CD4-positive, alpha-beta memory T cell (primary cell): Measurements from ENCODE around the gene VPS13D. TPM values are rescaled to one million over a fixed set of nuclear protein-coding genes. Genes with fewer than 3 reads are reported as not detected.

Experiments used
- CTCF ChIA-PET: fragments of 350-600 bp; sonication (Branson Sonifier 250); formaldehyde crosslinking; loops from one replicate; lab custom pipeline; 2021; ENCODE audit warnings: inconsistent platforms; ENCODE audit not compliant: partially characterized antibody; lab: Charles Lee
- POLR2A ChIA-PET: fragments of 350-600 bp; sonication (Branson Sonifier 250); formaldehyde crosslinking; loops from one replicate; lab custom pipeline; 2021; ENCODE audit not compliant: partially characterized antibody; lab: Charles Lee
- DNase-seq, 5 donors: peaks; one replicate each; pipeline versions ENCODE4 v3.0.0 to v3.0.0-alpha.2; 2020 to 2022; ENCODE audit warnings: mixed read lengths in 1 of 5
- H3K27ac ChIP-seq: one replicate; pipeline ENCODE4 v1.7.0; 2013; ENCODE audit warnings: low read depth, low read length
- H3K27me3 ChIP-seq: 2 replicates; pipeline ENCODE4 v1.7.0; 2013; ENCODE audit warnings: mild to moderate bottlenecking, low read length, moderate library complexity; ENCODE audit not compliant: insufficient read depth
- H3K36me3 ChIP-seq: 2 replicates; pipeline ENCODE4 v1.7.0; 2013; ENCODE audit warnings: mild to moderate bottlenecking, low read length, moderate library complexity; ENCODE audit not compliant: insufficient read depth
- H3K4me1 ChIP-seq: 2 replicates; pipeline ENCODE4 v1.7.0; 2013; ENCODE audit warnings: mild to moderate bottlenecking, low read length, moderate library complexity; ENCODE audit not compliant: insufficient read depth
- H3K4me3 ChIP-seq, 2 donors: one replicate each; pipeline ENCODE4 v1.7.0; 2013; ENCODE audit warnings: low read length in 2 of 2, mild to moderate bottlenecking in 1 of 2
- H3K9me3 ChIP-seq, 2 donors: one replicate each; pipeline ENCODE4 v1.7.0; 2013; ENCODE audit warnings: low read length in 2 of 2, control low read depth in 1 of 2; ENCODE audit not compliant: control insufficient read depth in 1 of 2
- H3K27ac Mint-ChIP-seq, 7 donors: one replicate each; pipeline ENCODE4 v1.8.0; 2020 to 2021; ENCODE audit warnings: mixed read lengths in 7 of 7, mild to moderate bottlenecking in 6 of 7, inconsistent platforms in 3 of 7, moderate library complexity in 3 of 7
- H3K27me3 Mint-ChIP-seq, 2 donors: one replicate each; pipeline ENCODE4 v1.8.0; 2020 to 2021; ENCODE audit warnings: mixed read lengths in 2 of 2
- H3K36me3 Mint-ChIP-seq, 2 donors: one replicate each; pipeline ENCODE4 v1.8.0; 2020 to 2021; ENCODE audit warnings: mixed read lengths in 2 of 2, inconsistent platforms in 1 of 2, mild to moderate bottlenecking in 1 of 2
- H3K4me1 Mint-ChIP-seq, 4 donors: one replicate each; pipeline ENCODE4 v1.8.0; 2020 to 2021; ENCODE audit warnings: mixed read lengths in 4 of 4, mild to moderate bottlenecking in 1 of 4
- H3K4me3 Mint-ChIP-seq, 8 donors: one replicate each; pipeline ENCODE4 v1.8.0; 2020 to 2021; ENCODE audit warnings: mixed read lengths in 8 of 8, mild to moderate bottlenecking in 7 of 8, moderate library complexity in 6 of 8, inconsistent platforms in 3 of 8
- H3K9me3 Mint-ChIP-seq, 8 donors: one replicate each; pipeline ENCODE4 v1.8.0; 2020 to 2021; ENCODE audit warnings: mixed read lengths in 8 of 8, mild to moderate bottlenecking in 5 of 8, inconsistent platforms in 3 of 8, moderate library complexity in 1 of 8
- intact Hi-C: fragments of 100-400 bp; cut with micrococcal nuclease; formaldehyde crosslinking; loops from one replicate; pipeline ENCODE4 v1.15.1; 2023
- polyA plus RNA-seq, 2 donors: library from polyadenylated mRNA; unstranded; fragments of 300-500 nt; fragmentation: Illumina TruSeq; gene quantifications; one replicate each; pipeline ENCODE4 v1.2.3, GENCODE V29; 2021
- total RNA-seq, 2 experiments: library from RNA; stranded (reverse); gene quantifications; one replicate each; pipeline ENCODE4 v1.2.3, GENCODE V29; 2021

The VPS13D gene
- total and polyA plus RNA-seq, 4 experiments from 2014 or later = 10.2 to 96.3 (median 52.5) TPM

DNA sequence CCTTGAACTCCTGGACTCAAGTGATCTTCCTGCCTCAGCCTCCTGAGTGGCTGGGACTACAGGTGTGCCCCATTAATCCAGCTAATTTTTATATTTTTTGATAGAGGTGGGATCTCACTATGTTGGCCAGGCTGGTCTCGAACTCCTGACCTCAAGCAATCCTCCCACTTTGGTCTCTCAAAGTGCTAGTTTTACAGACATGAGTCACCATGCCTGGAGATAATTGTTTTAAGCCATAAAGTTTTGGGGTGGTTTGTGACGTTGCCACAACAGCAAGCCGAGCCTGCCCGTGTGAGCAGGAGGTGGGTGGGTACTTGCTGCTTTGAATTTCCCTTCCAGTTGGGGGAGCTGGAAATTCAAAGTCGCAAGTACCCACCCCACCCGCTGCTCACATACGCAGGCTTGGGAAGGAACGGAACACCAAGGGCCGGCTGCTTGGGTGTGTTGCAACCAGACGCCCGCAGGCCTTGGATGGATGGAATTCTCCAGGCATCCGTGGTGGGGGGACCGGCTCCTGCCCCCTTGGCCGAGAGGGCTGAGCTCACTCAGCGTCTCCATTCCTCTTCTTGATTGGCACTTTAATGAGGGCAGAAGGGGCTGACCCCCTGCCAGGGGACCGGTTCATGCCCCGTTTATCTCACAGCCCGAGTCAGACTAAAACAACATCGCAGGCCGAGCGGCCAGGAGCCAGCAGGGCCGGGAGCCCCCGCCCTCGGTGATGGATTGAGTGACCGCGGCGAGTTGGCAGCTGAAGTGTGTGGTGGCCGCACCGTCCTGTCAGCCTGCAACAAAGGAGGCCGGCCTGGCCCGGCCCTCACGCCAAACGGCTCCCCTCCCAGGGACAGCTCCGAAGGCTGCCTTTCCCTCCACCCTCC lies 310.1 kb downstream of the VPS13D start:
- Histone ChIP-seq H3K27ac (no peak overlapping the region), H3K27me3 (no peaks in the 10 kb centered on the region), H3K9me3 (no peaks in the 10 kb centered on the region), H3K4me3 (no peak overlapping the region), H3K4me1 (no peaks in the 10 kb centered on the region), H3K36me3 (no peaks in the 10 kb centered on the region)
- POLR2A ChIA-PET = no interaction called here
- H3K36me3 Mint-ChIP-seq = peaks cover 19 to 25% of the 10 kb centered on the region in 2 donors
- H3K4me1 Mint-ChIP-seq = peaks cover 0 to 2% (median 0%) of the 10 kb centered on the region in 4 donors
- H3K9me3 Mint-ChIP-seq = peaks cover 0 to 19% (median 16%) of the 10 kb centered on the region in 8 donors
- DNase-seq = no peak
- CTCF ChIA-PET = interaction anchor here (1.2 kb wide), 1 partner anchor 119 kb away, joined by 3 read pairs; no protein-coding TSS in a partner anchor
- H3K27ac Mint-ChIP-seq = no peak overlapping the region
- no peak overlapping the region for H3K4me3 Mint-ChIP-seq
- peaks cover 0 to 2% of the 10 kb centered on the region in 2 donors for H3K27me3 Mint-ChIP-seq
- intact Hi-C loops = no loop called here

DNA sequence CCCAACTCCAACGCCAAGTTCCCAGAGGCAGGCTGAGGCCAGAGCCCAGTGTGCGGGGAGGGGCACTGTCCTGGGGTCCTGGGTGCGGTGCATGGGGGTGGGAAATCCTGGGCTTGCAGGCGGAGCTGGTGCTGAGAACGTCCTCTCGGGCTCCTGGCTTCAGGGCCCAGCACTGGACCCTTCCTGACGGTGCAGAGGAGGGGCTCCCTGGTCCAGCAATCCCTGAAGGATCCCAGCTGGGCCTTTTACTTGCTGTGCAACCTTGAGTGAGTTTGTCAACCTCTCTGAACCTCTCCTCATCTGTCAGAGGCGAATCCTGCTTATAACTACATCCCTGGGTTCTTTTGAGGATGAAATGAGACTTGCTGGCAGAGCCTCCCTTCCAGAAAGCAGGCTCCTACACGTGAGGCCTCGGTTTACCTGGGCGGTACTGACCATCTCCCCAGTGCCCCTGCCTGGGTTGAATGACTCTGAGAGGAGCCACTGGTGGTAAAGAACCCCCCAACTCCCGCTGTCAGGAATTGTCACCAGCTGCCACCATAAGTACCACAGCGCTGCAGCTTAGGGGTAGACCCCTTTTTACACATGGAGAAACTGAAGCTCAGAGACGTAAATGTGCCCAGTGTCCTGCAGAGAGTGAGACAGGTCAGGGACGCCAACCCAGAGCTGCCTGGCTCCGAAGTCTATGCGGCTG lies 310.9 kb downstream of the VPS13D start:
- POLR2A ChIA-PET = interaction anchor here (0.9 kb wide), 1 partner anchor 30 kb away, joined by 3 read pairs; no protein-coding TSS in a partner anchor
- H3K4me3 Mint-ChIP-seq = no peak overlapping the region
- peaks cover 0 to 19% (median 12%) of the 10 kb centered on the region in 8 donors for H3K9me3 Mint-ChIP-seq
- DNase-seq = no peak
- Histone ChIP-seq H3K27ac (no peak overlapping the region), H3K27me3 (no peaks in the 10 kb centered on the region), H3K9me3 (no peaks in the 10 kb centered on the region), H3K36me3 (no peaks in the 10 kb centered on the region), H3K4me3 (no peak overlapping the region), H3K4me1 (no peaks in the 10 kb centered on the region)
- H3K27ac Mint-ChIP-seq = no peak overlapping the region
- intact Hi-C loops = no loop called here
- no peaks in the 10 kb centered on the region for H3K4me1 Mint-ChIP-seq
- peaks cover 0 to 2% of the 10 kb centered on the region in 2 donors for H3K27me3 Mint-ChIP-seq
- H3K36me3 Mint-ChIP-seq = peaks cover 19% of the 10 kb centered on the region in 2 donors
- CTCF ChIA-PET = interaction anchor here (1.2 kb wide), 1 partner anchor 118 kb away, joined by 3 read pairs; no protein-coding TSS in a partner anchor

DNA sequence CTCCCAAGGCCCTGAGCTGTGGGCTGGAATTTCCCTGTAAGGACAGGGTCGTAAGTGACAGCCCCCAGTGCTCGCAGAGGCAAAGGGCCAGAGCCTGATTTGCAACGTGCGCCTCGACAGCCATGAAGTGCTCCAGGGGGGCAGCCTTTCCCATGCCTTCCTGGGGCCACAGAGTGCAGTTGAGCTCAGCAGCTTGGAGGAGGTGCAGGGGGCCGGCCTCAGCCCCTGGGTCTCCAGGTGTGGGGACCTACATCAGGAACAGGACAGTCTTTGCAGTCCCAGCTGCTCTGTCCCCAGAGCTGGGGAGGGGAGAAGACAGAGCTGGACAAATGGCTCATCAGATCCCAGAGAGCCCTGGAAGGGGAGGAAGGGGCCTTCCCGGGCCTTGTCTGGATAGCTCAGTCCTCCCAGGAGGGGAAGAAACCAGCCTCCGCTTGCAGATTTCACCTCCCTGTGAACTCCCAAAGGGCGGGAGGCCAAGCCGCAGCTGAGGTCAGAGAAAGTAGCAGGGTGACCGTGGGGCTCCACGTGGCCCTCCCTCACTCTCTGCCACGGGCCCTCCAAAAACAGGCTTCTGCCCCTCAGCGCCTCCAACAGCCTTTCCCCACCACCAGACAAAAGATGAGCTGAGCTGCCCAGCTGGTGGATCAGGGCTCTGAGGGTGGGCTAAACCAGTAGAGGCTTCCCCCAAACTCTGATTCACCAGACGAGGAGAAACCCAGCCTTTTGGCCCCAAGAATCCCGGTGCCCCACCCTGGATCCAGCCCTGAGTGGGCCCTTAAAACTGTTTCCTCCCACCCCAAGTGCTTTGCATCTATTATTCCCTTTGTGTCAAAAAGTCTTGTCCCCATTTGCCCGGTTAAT lies 311.7 kb downstream of the VPS13D start:
- CTCF ChIA-PET = no interaction called here

DNA sequence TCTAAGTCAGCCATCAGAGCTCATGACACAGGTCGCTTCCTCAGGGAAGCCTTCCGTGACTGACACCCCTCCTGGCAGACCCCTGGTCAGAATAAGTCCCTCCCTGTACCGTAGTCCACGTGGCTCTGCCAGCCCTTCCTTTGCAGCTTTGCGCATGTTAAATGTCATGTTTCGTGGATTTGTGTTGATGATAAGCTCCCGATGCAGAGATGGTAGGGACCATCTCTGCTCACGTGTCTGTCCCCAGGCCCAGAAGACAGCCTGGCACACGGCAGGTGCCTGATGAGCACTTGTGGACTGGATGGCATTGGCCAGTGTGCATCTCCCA lies 312.3 kb downstream of the VPS13D start:
- Mint-ChIP-seq H3K4me3 (no peak overlapping the region), H3K36me3 (peaks cover 7 to 10% of the 10 kb centered on the region in 2 donors), H3K4me1 (no peaks in the 10 kb centered on the region), H3K27ac (peak overlapping the region in 3 of 7 donors; percentile 6 to 74 (median 19)), H3K9me3 (peaks cover 0 to 7% (median 2%) of the 10 kb centered on the region in 8 donors), H3K27me3 (peaks cover 0 to 3% of the 10 kb centered on the region in 2 donors)
- H3K4me1 ChIP-seq = no peaks in the 10 kb centered on the region
- H3K27me3 ChIP-seq = no peaks in the 10 kb centered on the region
- ChIA-PET CTCF (no interaction called here), POLR2A (no interaction called here)
- intact Hi-C loops = no loop called here
- H3K36me3 ChIP-seq = no peaks in the 10 kb centered on the region
- no peak overlapping the region for H3K4me3 ChIP-seq
- DNase-seq = no peak
- no peaks in the 10 kb centered on the region for H3K9me3 ChIP-seq
- no peak overlapping the region for H3K27ac ChIP-seq

More for the DNA sequence above, 311.7 kb downstream of the VPS13D start:
- Histone ChIP-seq H3K4me3 (no peak overlapping the region), H3K27ac (no peak overlapping the region), H3K27me3 (no peaks in the 10 kb centered on the region), H3K9me3 (no peaks in the 10 kb centered on the region), H3K36me3 (no peaks in the 10 kb centered on the region), H3K4me1 (no peaks in the 10 kb centered on the region)
- H3K36me3 Mint-ChIP-seq = peaks cover 11 to 13% of the 10 kb centered on the region in 2 donors
- POLR2A ChIA-PET = interaction anchor here (0.9 kb wide), 1 partner anchor 31 kb away, joined by 3 read pairs; no protein-coding TSS in a partner anchor
- intact Hi-C loops = no loop called here
- peak overlapping the region in 2 of 7 donors; percentile 6 to 74 for H3K27ac Mint-ChIP-seq
- no peaks in the 10 kb centered on the region for H3K4me1 Mint-ChIP-seq
- H3K9me3 Mint-ChIP-seq = peaks cover 0 to 11% (median 6%) of the 10 kb centered on the region in 8 donors
- peaks cover 0 to 3% of the 10 kb centered on the region in 2 donors for H3K27me3 Mint-ChIP-seq
- DNase-seq = no peak
- H3K4me3 Mint-ChIP-seq = no peak overlapping the region

DNA sequence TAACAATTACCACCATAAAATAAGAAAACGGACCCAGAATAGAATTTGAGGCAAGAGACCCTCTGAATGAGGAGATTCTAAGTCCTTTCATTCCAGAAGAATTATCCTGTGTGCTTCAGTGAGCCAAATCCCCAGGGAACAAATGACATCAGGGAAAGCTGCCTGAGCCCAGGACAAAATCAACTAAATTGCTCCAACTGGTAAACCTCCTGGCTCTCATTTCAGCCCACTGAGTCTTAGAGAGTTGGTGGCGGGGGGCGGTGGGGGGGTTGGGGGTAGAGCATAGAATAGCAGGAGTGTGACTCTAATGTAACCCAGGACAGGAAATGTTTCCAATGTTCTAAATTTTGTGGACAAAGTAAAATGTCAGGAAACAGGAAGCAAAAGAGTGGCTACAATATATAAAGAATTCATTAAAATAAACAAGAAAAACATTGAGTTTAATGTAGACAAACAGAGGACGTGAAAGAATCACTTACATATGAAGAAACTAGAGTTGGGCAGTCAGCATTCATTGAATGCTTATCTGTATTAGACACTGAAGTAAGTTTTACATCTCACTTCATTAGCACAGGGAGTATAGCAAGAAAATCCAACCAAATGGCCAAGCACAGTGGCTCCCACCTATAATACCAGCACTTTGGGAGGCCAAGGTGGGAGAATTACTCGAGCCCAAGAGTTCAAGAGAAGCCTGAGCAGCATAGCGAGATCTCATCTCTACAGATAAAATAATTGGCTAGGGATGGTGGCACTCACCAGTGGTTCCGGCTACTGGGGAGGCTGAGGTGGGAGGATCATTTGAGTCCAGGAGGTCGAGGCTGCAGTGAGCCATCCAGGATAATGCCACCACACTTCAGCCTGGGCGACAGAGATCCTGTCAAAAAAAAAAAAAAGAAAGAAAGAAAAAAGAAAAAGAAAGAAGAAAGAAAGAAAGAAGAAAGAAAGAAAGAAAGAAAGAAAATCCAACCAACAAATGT lies 313.1 kb downstream of the VPS13D start:
- Mint-ChIP-seq H3K27ac (no peak overlapping the region), H3K36me3 (peaks cover 0 to 4% of the 10 kb centered on the region in 2 donors), H3K4me1 (no peaks in the 10 kb centered on the region), H3K27me3 (peaks cover 0 to 3% of the 10 kb centered on the region in 2 donors), H3K9me3 (peaks cover 0 to 1% (median 0%) of the 10 kb centered on the region in 8 donors), H3K4me3 (no peak overlapping the region)
- Histone ChIP-seq H3K4me3 (no peak overlapping the region), H3K9me3 (no peaks in the 10 kb centered on the region), H3K27me3 (no peaks in the 10 kb centered on the region), H3K27ac (no peak overlapping the region), H3K36me3 (no peaks in the 10 kb centered on the region), H3K4me1 (no peaks in the 10 kb centered on the region)
- no peak for DNase-seq
- ChIA-PET POLR2A (no interaction called here), CTCF (no interaction called here)
- intact Hi-C loops = no loop called here

DNA sequence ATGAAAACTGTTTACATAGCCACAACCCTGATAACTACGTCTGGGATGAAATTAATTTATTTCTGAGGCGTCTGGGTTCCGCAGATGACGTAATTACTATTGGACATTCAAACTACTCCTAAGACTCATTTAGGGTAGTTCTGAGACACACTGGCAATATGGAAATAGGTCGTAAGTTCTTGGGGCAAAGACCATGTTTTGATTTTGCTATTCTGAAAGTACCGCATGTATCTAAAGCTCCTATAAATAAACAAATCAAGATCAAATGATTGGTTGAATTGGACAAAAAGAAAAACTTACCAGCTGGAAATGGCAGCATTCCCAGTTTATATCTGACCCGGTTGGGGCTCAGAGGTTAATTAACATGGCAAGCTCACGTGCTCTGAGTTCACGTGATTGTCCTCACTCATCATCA lies 313.9 kb downstream of the VPS13D start:
- peaks cover 0 to 1% (median 0%) of the 10 kb centered on the region in 8 donors for H3K9me3 Mint-ChIP-seq
- ChIA-PET POLR2A (no interaction called here), CTCF (no interaction called here)
- Histone ChIP-seq H3K9me3 (no peaks in the 10 kb centered on the region), H3K4me1 (no peaks in the 10 kb centered on the region), H3K4me3 (no peak overlapping the region), H3K36me3 (no peaks in the 10 kb centered on the region), H3K27me3 (no peaks in the 10 kb centered on the region), H3K27ac (no peak overlapping the region)
- H3K4me1 Mint-ChIP-seq = no peaks in the 10 kb centered on the region
- no peaks in the 10 kb centered on the region for H3K36me3 Mint-ChIP-seq
- no peak overlapping the region for H3K4me3 Mint-ChIP-seq
- DNase-seq = no peak
- H3K27ac Mint-ChIP-seq = no peak overlapping the region
- intact Hi-C loops = no loop called here
- H3K27me3 Mint-ChIP-seq = peaks cover 0 to 3% of the 10 kb centered on the region in 2 donors
